GM12878 (cell line): Measurements from ENCODE around the gene AGTRAP.

Experiments
- CTCF ChIP-seq, 3 experiments: IDR thresholded peaks in 2 of 3; conservative IDR thresholded peaks in 1 of 3; 2 replicates each; pipeline ENCODE4 v1.5.1; 2011; ENCODE audit warnings: low read depth in 3 of 3, low read length in 3 of 3, mild to moderate bottlenecking in 3 of 3, control low read depth in 2 of 3, moderate library complexity in 2 of 3, inconsistent platforms in 1 of 3, mixed read lengths in 1 of 3; ENCODE audit not compliant: control insufficient read depth in 2 of 3, insufficient read depth in 1 of 3; ENCODE audit errors: extremely low read depth in 1 of 3
- EP300 ChIP-seq, 2 experiments: fragments of 150-350 bp in 1 of 2; IDR thresholded peaks; 2 replicates each; pipeline ENCODE4 v1.6.1; 2011 to 2012; ENCODE audit warnings: low read depth in 2 of 2, low read length in 2 of 2, borderline replicate concordance in 1 of 2, improper control_type of control experiment in 1 of 2, inconsistent platforms in 1 of 2; ENCODE audit not compliant: control insufficient read depth in 1 of 2
- NFXL1 ChIP-seq: fragments of 450-650 bp; IDR thresholded peaks from 2 replicates; pipeline ENCODE4 v1.6.1; 2017; ENCODE audit warnings: antibody characterized with exemption, mild to moderate bottlenecking, borderline replicate concordance
- POLR2A ChIP-seq: IDR thresholded peaks from 2 replicates; pipeline ENCODE4 v1.6.1; 2011; ENCODE audit warnings: low read depth, mild to moderate bottlenecking, low read length
- POLR2AphosphoS2 ChIP-seq: IDR thresholded peaks from 2 replicates; pipeline ENCODE4 v1.6.1; 2011; ENCODE audit warnings: low read depth, mild to moderate bottlenecking, low read length, improper control_type of control experiment, moderate library complexity

DNA sequence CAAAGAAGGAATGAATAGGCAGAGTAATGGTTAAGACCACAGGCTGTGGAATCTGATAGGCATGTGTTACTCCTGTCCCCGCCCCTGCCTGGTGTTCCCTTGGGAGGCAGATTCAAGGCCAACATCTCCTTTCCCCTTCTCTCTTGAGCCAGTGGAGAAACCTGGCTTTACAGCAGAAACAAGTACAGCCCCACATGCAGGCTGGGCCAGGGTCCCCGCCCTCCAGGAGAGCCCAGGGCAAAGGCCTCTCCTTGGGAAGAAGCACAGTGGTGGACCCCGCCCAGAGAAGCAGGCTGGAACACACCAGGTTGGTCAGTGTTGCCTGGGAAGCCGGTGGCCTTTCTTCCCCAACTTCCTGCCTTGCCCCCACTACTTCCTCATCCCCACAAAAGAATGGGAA lies 32.9 kb downstream of the AGTRAP start:
- no peak for TF ChIP-seq CTCF (IDR thresholded peaks at IDR 0.05 in 2 of 3, conservative IDR thresholded peaks at IDR 0.05 in 1 of 3; ENCODE audit: control insufficient read depth in 2 of 3, extremely low read depth in 1 of 3, insufficient read depth in 1 of 3, low read depth in 3 of 3, low read length in 3 of 3)
- no peak for TF ChIP-seq NFXL1
- TF ChIP-seq EP300 (IDR thresholded peaks at IDR 0.05; ENCODE audit: borderline replicate concordance in 1 of 2, control insufficient read depth in 1 of 2, low read depth in 2 of 2, low read length in 2 of 2), result no peak
- TF ChIP-seq POLR2AphosphoS2, result no peak
- no peak for TF ChIP-seq POLR2A
